Measurements from ENCODE around the gene C12orf43. TPM values are rescaled to one million over a fixed set of nuclear protein-coding genes. Genes with fewer than 3 reads are reported as not detected.
A peak's percentile ranks its signal among the peaks of the same experiment; 100 is the strongest.

The C12orf43 gene
- total RNA-seq, 6 experiments from 2014 or later: 6.7 to 12.2 (median 8.8) TPM

GRCh38 chr12:120959111-120959878, 57.0 kb downstream of the C12orf43 start:
- DNase-seq (no peak), ATAC-seq (no peak)
- no peak overlapping the region for H3K4me3 ChIP-seq
- no peaks in the 10 kb centered on the region for H3K9me3 ChIP-seq
- intact Hi-C loops (cut with DNase I): no loop called here
- no peak overlapping the region for H3K27ac ChIP-seq
- no peaks in the 10 kb centered on the region for H3K27me3 ChIP-seq
- H3K36me3 ChIP-seq: no peaks in the 10 kb centered on the region
- no peak for TF ChIP-seq CTCF (IDR thresholded peaks at IDR 0.05)
- no peak for TF ChIP-seq POLR2A (IDR thresholded peaks at IDR 0.05)
- H3K4me1 ChIP-seq: peaks cover 0 to 18% (median 3%) of the 10 kb centered on the region in 4 donors
- WGBS (ENCODE audit: insufficient coverage, low coverage, low lambda C conversion rate, missing lambda C conversion rate): 77% methylated on average over 12 of the region's 13 CpGs

- no peak for ATAC-seq
- H3K36me3 ChIP-seq: no peaks in the 10 kb centered on the region
- no peak for DNase-seq
- H3K4me1 ChIP-seq: peaks cover 0 to 8% (median 2%) of the 10 kb centered on the region in 4 donors
- H3K27ac ChIP-seq: no peak overlapping the region
- H3K4me3 ChIP-seq: no peak overlapping the region
- H3K27me3 ChIP-seq: no peaks in the 10 kb centered on the region
- no peak for TF ChIP-seq CTCF (IDR thresholded peaks at IDR 0.05)
- no peak for TF ChIP-seq POLR2A (IDR thresholded peaks at IDR 0.05)
- intact Hi-C loops (cut with DNase I): no loop called here
- 87% methylated on average over 4 of the region's 5 CpGs for WGBS (ENCODE audit: insufficient coverage, low coverage, low lambda C conversion rate, missing lambda C conversion rate)
- no peaks in the 10 kb centered on the region for H3K9me3 ChIP-seq
Observed at GRCh38 chr12:120956579-120957300, 59.5 kb downstream of the C12orf43 start.

GRCh38 chr12:120955232-120955631, 61.1 kb downstream of the C12orf43 start:
- DNase-seq: no peak
- H3K27me3 ChIP-seq: no peaks in the 10 kb centered on the region
- intact Hi-C loops (cut with DNase I): no loop called here
- H3K9me3 ChIP-seq: no peaks in the 10 kb centered on the region
- no peaks in the 10 kb centered on the region for H3K4me1 ChIP-seq
- 73% methylated on average over 4 of the region's 4 CpGs for WGBS (ENCODE audit: insufficient coverage, low coverage, low lambda C conversion rate, missing lambda C conversion rate)
- H3K27ac ChIP-seq: no peak overlapping the region
- TF ChIP-seq CTCF (IDR thresholded peaks at IDR 0.05): no peak
- TF ChIP-seq POLR2A (IDR thresholded peaks at IDR 0.05): no peak
- no peak overlapping the region for H3K4me3 ChIP-seq
- peak in 2 of 4 donors; percentile 23 to 28 for ATAC-seq
- H3K36me3 ChIP-seq: no peaks in the 10 kb centered on the region

- DNase-seq: no peak
- no peak overlapping the region for H3K4me3 ChIP-seq
- no peak overlapping the region for H3K27ac ChIP-seq
- H3K4me1 ChIP-seq: no peaks in the 10 kb centered on the region
- no peaks in the 10 kb centered on the region for H3K27me3 ChIP-seq
- H3K9me3 ChIP-seq: no peaks in the 10 kb centered on the region
- H3K36me3 ChIP-seq: no peaks in the 10 kb centered on the region
- 80% methylated on average over 1 of the region's 5 CpGs for WGBS (ENCODE audit: insufficient coverage, low coverage, low lambda C conversion rate, missing lambda C conversion rate)
- TF ChIP-seq CTCF (IDR thresholded peaks at IDR 0.05) (no peak), POLR2A (IDR thresholded peaks at IDR 0.05) (no peak)
- intact Hi-C loops (cut with DNase I): no loop called here
- no peak for ATAC-seq
Observed at GRCh38 chr12:120950807-120951206, 65.5 kb downstream of the C12orf43 start.

Other genes with a start within 250 kb of the C12orf43 start
- gene SPPL3, start 112.1 kb downstream of the C12orf43 start, total RNA-seq: 10 to 100 TPM; 10.7 to 26.6 (median 16.9) TPM
- gene HNF1A, start 37.9 kb downstream of the C12orf43 start, total RNA-seq: 10 to 100 TPM in 5 of 6 experiments, 1 to 10 TPM in 1; 9.8 to 20.5 (median 19.0) TPM
- 10 to 100 TPM in 2 of 6 experiments, 1 to 10 TPM in 4; 1.6 to 19.2 (median 4.1) TPM for gene OASL, start 22.8 kb upstream of the C12orf43 start, total RNA-seq
- gene P2RX7, start 116.4 kb upstream of the C12orf43 start, total RNA-seq: 10 to 100 TPM in 1 of 6 experiments, 1 to 10 TPM in 5; 2.5 to 11.4 (median 3.4) TPM
- 10 to 100 TPM; 11.5 to 79.7 (median 21.9) TPM for gene P2RX4, start 193.6 kb upstream of the C12orf43 start, total RNA-seq

Data from right lobe of liver (tissue), 6 donors.